GM10266 (cell line): ENCODE results near the gene WDR33.

Source experiments
- DNase-seq: peaks from one replicate; pipeline ENCODE4 v3.0.0; 2012; ENCODE audit errors: extremely low spot score
- CTCF ChIP-seq: IDR thresholded peaks from 2 replicates; pipeline ENCODE4 v1.5.1; 2012; ENCODE audit warnings: mild to moderate bottlenecking, low read depth; ENCODE audit not compliant: control insufficient read depth, insufficient read depth; ENCODE audit errors: missing control alignments

WDR33 gene

GRCh38 chr2:127669056-127669455 lies 141.9 kb downstream of the WDR33 start:
- TF ChIP-seq CTCF = no peak
- no peak for DNase-seq

DNA sequence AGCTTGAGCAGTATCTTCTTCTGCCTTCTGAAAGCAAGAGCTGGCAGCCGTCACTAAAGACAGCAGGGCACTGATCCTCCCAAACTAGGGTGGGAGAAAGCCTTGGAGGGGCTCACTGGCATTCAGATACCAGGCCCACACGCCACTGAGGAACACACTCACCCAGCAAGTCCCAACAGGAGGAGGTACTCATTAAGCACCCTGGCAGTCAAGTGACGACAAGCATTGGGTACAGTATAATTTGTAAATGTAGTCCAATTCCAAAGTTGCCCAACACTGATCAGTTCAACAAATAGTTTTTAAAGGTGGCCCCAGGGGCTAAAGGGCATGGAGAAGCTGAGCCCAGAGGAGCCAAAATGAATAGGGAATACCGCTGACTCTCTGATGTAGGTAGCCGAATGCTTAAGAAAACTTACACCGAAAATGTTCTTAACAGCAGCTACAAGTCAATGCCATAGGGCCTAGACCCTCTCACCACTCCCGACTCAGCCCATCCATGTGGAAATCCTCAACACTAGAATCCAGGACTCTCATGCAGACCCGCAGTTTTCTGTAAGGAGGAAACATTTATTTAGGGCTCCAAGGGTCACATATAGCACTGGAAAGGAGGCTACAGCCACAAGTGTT lies 145.6 kb downstream of the WDR33 start:
- DNase-seq = no peak
- TF ChIP-seq CTCF = no peak

DNA sequence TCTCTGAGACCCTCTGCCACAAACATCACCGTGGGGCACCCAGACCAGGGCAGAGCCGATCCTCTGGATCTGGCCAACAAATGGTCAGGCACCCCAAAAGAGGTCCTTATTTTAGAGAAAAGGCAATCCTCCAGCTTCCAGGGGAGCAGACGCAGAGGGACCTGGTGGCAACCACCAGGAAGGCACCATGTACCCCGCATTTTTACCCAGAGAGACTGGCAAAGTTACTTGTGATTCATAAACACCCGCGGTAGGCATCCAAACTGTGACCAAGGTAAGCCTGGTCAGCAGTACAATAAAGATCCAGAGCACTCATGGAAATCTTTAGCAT lies 146.1 kb downstream of the WDR33 start:
- no peak for TF ChIP-seq CTCF
- no peak for DNase-seq

- no peak for DNase-seq
- TF ChIP-seq CTCF = no peak
Observed at GRCh38 chr2:127664065-127664894, 146.7 kb downstream of the WDR33 start.

DNA sequence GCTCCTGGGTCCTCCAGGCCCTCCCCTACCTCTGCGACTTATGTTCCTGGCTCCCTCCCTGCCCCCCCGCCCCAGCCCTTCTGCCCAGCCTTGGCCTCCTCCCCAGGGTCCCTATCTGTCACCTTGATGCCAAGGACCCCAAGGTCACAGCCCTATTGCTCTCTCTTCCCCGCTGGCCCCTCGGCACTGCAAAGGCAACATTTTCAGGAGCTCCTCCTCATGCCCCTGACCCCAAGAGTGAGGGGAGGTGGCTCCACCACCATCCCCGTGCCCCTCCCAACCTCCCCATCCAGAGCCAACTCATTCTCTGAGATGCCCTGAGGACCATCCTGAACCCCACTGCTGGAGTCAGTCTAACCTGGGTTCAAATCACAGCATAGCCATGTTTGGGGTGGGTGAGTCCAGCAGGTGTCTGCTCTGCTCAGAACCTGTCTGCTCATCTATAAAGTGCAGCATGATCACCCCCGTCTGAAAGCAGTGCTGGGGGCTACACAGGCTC lies 147.4 kb downstream of the WDR33 start:
- no peak for DNase-seq
- no peak for TF ChIP-seq CTCF

DNA sequence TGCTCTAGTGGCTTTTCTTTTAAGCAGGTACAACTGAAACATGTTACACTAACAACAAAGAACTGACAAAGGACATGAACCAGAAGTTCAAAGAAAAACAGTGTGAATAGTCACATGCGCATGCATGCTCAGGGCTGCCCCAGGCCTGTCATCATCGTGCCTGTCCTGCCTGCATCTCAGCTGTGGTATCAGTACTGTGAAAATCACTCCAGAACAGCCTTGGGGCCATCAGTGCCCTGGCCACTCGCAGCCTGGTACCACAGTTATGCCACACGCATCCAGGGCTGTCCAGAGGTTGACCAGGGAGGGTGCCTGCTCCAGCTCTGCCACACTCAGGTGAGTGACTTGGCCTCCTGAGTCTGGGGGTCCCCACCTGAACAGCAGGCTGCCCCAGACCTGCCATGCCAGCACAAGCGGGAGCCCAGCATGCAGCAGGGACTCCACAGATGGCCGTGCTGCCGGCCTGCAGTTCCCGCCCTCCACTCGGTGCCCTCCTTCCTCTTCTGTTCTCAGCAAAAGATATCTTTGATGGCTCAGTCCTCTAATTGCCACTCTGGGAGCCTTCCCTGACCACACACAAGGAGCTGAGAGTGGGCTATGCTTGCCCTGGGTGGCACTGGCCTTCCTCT lies 147.9 kb downstream of the WDR33 start:
- TF ChIP-seq CTCF = no peak

More for the DNA sequence above, 147.9 kb downstream of the WDR33 start:
- DNase-seq = no peak
